ENCODE data around the gene CNOT6.

DNA sequence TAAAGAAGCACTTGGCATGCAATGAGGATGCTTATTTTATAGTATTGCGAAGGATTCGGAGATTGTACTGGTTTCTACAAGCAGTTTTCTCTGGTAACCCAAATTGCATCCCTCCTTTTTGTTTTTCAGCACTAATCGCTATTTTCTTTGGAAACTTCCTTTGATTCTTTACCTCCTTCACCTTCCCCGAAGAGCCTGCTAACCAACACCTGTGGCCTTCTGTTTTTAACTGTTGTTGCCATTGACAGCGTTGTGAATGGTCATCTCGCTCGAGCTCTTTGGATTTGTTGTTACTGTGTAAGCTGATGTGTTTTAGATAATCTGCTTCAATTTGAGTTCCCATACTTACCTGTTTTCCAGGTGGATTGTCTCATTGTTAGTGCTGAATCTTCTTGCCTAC lies 1.1 kb downstream of the CNOT6 start:
- TF ChIP-seq EZH2 (IDR thresholded peaks at IDR 0.05) (no peak), EZH2phosphoT487 (IDR thresholded peaks at IDR 0.05) (no peak)
- TF ChIP-seq, protein P1, sequence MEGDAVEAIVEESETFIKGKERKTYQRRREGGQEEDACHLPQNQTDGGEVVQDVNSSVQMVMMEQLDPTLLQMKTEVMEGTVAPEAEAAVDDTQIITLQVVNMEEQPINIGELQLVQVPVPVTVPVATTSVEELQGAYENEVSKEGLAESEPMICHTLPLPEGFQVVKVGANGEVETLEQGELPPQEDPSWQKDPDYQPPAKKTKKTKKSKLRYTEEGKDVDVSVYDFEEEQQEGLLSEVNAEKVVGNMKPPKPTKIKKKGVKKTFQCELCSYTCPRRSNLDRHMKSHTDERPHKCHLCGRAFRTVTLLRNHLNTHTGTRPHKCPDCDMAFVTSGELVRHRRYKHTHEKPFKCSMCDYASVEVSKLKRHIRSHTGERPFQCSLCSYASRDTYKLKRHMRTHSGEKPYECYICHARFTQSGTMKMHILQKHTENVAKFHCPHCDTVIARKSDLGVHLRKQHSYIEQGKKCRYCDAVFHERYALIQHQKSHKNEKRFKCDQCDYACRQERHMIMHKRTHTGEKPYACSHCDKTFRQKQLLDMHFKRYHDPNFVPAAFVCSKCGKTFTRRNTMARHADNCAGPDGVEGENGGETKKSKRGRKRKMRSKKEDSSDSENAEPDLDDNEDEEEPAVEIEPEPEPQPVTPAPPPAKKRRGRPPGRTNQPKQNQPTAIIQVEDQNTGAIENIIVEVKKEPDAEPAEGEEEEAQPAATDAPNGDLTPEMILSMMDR (IDR thresholded peaks at IDR 0.05): no peak
